Activated gamma-delta T cell treated with Interleukin-2 at 50 U/mL for 16 hours (primary cell): ENCODE data around the gene ZBTB11.
"Not testable (repeated sequence)": the region's sequence is repeated elsewhere in the genome, so short reads cannot be mapped to it uniquely, and the experiment has no call there.

Source experiments
- DNase-seq: peaks from one replicate; pipeline ENCODE4 v3.0.0-alpha.2; 2020

ZBTB11 gene, protein sequence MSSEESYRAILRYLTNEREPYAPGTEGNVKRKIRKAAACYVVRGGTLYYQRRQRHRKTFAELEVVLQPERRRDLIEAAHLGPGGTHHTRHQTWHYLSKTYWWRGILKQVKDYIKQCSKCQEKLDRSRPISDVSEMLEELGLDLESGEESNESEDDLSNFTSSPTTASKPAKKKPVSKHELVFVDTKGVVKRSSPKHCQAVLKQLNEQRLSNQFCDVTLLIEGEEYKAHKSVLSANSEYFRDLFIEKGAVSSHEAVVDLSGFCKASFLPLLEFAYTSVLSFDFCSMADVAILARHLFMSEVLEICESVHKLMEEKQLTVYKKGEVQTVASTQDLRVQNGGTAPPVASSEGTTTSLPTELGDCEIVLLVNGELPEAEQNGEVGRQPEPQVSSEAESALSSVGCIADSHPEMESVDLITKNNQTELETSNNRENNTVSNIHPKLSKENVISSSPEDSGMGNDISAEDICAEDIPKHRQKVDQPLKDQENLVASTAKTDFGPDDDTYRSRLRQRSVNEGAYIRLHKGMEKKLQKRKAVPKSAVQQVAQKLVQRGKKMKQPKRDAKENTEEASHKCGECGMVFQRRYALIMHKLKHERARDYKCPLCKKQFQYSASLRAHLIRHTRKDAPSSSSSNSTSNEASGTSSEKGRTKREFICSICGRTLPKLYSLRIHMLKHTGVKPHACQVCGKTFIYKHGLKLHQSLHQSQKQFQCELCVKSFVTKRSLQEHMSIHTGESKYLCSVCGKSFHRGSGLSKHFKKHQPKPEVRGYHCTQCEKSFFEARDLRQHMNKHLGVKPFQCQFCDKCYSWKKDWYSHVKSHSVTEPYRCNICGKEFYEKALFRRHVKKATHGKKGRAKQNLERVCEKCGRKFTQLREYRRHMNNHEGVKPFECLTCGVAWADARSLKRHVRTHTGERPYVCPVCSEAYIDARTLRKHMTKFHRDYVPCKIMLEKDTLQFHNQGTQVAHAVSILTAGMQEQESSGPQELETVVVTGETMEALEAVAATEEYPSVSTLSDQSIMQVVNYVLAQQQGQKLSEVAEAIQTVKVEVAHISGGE

DNA sequence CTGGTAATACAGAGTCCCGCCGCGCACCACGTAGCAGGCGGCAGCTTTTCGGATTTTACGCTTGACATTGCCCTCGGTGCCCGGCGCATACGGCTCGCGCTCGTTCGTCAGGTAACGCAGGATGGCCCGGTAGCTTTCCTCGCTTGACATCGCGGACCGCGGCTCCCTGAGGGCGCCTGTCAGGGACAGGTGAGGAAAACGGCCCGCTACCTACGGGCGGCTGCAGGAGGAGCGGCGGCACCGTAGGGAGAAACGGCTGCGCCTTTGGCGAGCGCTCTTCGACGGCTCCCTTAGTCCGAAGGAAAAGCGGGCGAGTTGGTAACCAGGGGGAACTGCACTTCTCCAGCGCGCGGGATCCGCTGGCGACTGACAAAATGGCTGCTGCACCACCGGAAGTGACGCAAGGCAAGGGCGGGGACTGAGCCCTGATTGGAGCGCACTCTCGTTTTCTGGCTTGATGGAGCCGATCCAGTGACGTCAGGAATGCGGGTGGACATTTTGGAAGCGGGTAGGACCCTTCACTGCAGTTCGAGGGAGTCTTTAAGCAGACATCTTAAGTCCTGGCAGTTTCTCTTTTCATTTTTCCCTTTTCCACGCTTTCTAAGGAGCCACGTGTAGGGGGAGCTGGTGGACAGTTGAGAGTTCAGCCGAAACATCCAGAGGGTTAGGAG, at the start of gene ZBTB11:
ZBTB11 (minus strand) TSS at position 368 of the 671 bp plus-strand sequence; CDS start at position 150, 218 bp downstream.
- DNase-seq: peak; percentile 100

DNA sequence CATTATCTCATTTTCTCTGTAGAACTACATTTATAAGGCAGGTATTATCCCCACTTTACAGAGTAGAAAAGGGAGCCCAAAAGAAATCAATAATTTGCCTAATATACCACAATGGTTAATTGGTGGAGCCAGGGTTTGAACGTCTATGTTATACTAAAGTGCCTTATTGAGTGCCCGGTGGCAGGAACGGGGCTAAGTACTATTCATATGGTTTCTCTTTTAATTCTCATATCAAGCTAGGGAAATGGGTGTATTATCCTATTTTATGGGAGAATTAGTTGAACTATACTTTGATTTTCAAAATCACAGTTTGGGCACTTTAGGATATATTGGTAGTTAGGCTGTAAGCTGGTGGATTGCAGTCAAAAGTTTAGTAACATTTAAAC, 49.0 kb upstream of the ZBTB11 start:
- no peak for DNase-seq

DNA sequence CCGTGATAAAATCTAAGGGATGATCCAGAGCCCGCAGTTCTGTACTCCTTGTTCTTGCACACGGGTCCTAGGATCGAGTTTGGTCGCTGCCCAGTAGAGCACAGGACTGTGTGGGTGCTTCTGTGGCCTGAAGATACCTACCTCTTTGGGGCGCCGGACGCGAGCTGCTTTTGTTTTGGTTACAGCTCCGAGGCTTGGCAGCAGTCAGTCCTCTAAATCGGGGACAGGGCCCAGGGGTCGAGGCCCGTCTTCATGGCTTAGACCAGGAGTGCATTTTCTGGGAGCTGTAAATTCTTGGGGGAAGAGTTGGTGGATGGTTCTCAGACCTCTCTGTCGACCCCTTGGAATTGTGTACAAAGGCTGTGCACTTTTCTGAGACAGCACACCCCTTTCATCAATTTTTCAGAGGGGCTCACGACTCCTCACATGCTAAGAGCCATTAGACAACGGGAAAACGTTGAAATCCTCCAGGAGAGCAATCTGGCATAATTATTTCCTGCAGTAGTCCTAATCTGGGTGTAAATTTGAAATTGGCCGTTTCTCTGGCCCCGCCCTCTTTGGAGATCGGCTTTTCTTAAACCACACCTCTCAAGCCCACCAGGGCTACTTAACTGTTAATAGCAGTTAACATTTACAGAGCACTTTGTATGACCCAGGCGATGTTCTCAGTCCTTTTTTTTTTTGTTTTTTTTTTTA, 48.4 kb upstream of the ZBTB11 start:
- DNase-seq: peak; percentile 22

DNA sequence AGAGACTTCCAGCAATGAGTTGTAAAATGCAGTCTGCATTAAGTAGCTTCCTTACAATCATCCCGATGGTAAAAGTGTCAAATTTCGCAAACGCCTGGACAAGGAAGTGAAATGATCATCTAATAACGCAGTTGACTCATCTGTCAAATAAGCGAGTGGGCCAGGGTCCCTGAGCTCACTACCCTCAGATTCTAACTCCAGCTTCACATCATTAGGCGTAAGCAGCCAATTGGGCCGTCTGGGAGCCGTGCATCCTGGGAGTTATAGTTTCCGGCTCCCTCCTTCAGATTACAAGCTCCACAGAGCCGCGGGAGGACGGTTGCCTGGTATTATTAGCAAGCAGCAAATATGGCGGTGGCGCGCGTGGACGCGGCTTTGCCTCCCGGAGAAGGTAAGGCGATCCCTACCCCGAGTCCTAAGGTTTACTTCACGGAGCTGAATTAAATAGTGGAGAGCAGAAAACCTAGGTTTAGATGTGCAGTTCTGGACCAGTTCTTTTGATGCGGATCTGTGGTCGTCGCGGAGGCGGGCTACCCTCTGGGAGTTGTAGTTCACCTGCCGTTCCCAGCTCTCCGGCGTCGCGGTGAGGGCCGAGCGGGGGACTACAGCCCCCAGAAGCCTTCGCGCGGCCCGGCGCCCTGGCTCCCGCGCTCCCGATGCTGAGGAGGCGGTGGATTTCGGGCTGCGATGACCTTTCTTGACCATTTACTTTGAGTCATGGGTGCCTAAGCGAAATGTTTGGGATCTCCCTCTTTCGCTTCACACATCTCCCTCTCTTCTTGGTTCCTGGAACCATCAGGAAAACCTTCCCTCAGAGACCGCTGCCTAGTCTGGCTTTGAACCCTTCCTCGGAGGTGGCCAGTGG, 47.6 kb upstream of the ZBTB11 start, which contains the start of gene CEP97:
CEP97 (plus strand) TSS at position 286 of the 865 bp plus-strand sequence; CDS start at position 349, 63 bp downstream.
- DNase-seq: peak; percentile 79

DNA sequence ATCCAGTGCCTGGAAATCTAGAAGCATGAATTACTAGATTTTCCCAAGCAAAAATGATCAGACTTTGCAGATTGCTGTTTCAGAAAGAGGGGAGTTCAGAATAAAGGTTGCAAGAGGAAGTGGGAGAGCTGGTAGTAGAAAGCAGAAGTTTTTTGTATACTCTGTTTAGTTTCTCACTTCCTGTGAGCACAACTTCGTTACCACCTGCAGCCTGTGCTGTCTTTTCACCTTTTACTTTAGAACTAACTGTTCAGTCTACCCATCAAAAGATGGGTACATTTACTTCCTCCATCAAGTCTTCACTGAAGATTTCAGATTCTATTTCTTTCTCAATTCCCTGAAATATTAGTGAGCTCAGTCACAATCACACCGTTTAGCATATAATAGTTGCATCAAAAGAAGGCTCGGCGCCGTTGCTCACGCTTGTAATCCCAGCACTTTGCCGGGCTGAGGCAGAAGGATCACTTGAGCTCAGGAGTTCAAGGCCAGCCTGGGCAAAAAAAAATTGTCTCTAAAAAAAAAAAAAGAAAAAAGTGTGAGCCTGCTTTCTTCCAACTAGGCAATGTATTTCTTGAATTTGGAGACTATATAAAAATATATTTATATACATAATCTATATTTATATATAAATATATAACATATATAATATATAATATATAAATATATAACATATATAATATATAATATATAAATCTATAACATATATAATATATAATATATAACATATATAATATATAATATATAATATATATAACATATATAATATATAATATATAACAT, 45.7 kb upstream of the ZBTB11 start:
- DNase-seq: no peak

DNA sequence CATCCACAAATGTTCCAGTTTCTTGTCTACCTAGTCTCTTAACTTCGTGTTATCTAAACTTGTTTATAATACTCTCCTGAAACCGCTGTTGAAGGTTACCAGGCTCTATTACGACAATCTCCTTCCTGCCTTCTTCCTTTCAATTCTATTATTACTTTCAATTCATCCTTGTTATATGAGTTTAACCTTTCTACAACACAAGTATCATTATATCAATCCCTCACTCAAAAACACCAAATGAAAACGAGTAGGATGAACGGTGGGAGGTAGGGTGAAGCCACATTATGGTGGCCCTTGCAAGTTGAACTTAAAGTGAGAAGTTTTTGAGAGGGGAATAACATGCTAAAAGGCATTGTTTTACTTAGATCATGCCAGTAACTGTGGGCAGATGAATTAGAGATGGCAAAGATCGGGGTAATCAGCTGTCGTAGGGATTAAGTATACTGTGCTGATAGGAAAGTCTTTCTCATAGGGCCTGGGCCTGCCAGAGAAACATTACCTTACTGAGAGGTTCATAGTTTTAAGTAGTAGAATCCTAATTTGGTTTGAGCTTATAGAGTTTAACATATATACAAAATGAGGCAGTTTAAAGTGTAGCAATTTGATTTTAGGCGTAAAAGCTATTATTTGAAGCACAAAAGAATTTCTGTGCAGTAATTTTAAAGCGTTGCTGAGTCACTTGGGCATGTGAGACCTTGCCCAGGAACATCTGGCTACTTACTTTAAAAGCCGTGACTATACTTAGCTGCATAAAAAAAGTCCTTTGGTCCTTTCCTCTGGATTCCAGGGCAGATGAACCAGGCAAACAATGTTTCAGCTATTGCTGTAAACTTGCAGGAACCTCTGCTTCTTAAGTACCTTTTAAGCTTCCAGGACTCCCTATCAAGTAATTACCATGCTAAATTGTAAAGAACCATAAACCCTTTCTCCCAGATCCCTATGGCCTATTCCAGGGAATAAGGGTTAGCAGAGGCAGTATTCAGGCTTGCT, 44.2 kb upstream of the ZBTB11 start:
- no peak for DNase-seq

DNA sequence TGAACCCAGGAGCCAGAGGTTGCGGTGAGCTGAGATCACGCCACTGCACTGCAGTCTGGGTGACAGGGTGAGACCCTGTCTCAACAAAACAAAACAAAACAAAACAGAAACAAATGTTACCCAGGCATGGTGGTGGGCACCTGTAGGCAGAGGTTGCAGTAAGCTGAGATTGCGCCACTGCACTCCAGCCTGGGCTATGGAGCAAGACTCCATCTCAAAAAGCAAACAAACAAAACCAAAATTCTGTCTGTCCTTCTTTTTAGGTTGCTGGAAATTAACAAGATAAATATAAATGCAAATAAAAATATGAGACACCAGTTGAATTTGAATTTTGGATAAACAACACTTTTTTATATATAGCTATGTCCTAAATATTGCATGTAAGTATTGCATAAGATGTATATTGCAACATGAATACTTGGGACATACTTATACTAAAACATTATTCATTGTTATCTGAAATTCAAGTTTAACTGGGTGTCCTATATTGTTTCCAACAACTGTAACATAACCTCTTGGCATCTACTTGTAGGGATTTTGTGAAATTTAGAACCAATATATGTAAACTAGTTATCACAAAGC, 42.8 kb upstream of the ZBTB11 start:
- no peak for DNase-seq

DNA sequence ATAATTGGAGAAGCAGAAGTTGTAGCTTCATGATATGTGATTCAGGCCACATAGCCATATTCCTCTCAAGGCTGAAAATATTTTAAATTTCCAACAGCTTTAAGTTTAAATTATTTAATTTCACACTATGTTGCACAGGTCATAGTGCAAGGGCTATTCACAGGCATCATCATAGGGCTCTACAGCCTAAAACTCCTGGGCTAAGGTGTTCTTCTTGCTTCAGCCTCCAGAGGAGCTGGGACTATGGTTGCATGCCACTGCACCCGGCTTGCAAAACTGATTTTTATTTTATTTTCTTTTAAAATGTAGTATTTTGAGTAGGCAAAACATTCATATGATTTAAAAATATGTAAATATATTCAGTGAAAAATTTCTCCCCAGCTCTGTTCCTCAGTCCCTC, 41.5 kb upstream of the ZBTB11 start:
- no peak for DNase-seq

DNA sequence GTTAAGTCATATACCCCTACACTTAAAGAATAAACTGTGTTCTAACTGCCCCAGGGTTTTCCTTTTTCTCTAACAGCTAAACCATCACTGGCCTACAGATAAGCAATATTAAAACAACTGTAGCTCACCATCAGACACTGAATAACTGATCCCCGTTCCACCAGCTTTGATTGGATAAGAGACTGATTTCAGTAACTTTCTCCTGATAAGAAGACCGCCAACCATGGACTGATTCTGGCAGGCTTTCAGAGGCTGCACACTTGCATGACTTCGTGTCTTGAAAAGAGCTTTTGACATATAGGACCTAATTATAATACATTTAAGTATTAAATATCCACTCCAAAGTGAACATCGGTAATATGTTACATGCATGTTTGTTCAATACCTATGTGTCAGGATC, 32.2 kb upstream of the ZBTB11 start:
- no peak for DNase-seq

DNA sequence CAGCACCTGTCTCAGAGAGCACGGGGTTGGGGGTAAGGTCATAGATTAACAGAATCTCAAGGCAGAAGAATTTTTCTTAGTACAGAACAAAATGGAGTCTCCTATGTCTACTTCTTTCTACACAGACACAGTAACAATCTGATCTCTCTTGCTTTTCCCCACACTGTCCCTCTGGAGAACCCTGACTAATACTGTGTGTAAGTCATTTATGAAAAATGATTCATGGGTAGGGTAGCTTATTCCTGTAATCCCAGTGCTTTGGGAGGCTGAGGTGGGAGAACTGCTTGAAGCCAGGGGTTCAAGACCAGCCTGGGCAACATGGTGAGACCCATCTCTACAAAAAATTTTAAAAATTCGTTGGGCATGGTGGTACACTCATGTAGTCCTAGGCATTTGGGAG, 27.7 kb upstream of the ZBTB11 start:
- DNase-seq: not testable (repeated sequence)

DNA sequence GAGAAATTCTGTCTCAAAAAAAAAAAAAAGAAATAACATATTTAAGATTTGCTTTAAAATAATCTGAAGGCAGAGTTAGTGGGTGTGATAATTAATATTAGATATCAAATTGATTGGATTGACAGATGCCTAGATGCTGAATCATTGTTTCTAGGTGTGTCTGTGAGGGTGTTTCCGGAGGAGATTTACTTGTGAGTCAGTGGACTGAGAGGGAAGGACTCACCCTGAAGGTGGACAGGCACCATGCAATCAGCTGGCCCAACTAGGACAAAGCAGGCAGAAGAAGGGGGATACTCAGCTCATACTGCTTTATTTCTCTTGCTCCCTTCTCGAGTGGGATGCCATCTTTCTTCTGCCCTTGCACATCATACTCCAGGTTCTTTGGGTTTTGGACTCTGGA, 26.2 kb upstream of the ZBTB11 start:
- no peak for DNase-seq

DNA sequence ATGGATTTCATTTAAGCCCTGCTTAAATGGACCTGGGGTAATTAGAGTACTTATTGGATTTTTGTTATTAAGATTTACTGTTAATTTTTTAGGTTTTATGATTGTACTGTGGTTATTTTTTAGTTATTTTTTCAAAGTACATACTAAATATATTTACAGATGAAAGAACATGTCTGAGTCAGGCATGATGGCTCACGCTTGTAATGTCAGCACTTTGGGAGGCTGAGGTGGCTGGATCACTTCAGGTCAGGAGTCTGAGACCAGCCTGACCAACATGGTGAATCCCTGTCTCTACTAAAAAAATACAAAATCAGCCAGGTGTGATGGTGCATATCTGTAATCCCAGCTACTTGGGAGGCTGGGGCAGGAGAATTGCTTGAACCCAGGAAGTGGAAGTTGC, 25.8 kb upstream of the ZBTB11 start:
- DNase-seq: no peak

DNA sequence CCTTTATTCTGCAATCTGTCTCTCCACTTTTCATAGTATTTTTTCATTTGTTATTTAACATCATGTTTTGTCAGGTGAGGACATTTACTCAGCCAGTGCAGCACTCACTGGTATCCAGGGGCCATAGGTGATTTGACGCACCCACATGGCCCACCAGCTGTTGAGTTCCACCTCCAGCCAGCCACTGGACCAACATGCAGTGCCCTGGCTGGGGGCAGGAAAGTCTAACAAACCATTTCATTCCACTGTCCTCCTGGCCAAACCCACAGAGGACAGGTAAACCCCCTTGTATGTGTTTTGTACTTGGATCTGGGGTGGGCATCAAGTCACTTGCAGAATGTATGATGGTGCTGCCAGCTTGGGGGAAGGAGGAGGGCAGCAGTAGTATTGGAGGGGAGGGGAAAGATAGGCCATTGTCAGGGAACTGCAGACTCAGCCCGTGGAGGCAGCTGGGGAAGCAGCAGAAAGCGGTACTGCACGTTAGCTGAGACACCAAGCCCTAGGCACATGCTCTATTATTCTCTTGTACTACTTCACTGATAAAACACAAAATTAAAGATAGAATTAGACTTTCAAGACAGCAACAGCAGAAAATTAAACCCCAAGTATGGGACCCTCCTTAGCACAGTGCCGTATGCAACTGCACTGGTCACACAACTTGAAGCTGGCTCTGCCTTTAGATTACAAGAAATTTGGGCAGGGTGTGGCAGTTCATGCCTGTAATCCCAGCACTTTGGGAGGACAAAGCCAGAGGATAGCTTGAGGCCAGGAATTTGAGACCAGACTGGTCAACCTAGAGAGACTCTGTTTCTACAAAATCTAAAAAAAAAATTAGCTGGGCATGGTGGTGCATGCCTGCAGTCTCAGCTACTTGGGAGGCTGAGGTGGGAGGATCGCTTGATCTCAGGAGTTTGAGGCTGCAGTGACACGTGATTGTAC, 25.0 kb upstream of the ZBTB11 start:
- DNase-seq: no peak

DNA sequence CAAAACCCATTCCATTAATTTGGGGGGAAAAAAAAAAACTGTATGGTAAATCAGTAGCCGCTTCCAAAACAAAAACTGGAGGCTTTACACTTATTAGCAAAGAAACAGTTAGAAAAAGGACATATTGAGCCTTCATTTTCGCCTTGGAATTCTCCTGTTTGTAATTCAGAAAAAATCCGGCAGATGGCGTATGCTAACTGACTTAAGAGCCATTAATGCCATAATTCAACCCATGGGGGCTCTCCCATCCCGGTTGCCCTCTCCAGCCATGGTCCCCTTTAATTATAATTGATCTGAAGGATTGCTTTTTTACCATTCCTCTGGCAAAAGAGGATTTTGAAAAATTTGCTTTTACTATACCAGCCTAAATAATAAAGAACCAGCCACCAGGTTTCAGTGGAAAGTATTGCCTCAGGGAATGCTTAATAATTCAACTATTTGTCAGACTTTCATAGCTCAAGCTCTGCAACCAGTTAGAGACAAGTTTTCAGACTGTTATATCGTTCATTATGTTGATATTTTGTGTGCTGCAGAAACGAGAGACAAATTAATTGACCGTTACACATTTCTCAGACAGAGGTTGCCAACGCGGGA, 18.9 kb upstream of the ZBTB11 start:
- peak; percentile 36 for DNase-seq

DNA sequence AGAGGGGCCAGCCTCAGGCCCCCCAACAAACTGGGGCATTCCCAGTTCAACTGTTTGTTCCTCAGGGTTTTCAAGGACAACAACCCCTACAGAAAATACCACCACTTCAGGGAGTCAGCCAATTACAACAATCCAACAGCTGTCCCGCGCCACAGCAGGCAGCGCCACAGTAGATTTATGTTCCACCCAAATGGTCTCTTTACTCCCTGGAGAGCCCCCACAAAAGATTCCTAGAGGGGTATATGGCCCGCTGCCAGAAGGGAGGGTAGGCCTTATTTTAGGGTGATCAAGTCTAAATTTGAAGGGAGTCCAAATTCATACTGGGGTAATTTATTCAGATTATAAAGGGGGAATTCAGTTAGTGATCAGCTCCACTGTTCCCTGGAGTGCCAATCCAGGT, 17.9 kb upstream of the ZBTB11 start:
- not testable (repeated sequence) for DNase-seq

DNA sequence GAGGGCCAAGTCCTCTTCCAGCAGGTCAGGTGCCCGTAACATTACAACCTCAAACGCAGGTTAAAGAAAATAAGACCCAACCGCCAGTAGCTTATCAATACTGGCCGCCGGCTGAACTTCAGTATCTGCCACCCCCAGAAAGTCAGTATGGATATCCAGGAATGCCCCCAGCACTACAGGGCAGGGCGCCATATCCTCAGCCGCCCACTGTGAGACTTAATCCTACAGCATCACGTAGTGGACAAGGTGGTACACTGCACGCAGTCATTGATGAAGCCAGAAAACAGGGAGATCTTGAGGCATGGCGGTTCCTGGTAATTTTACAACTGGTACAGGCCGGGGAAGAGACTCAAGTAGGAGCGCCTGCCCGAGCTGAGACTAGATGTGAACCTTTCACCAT, 16.6 kb upstream of the ZBTB11 start:
- not testable (repeated sequence) for DNase-seq
